GOT3 (cell line): ENCODE results near the gene ARAP3.
A peak's percentile ranks its signal among the peaks of the same experiment; 100 is the strongest.

Experiments used
- DNase-seq: peaks from one replicate; lab custom pipeline; 2025; ENCODE audit warnings: mixed read lengths; lab: John Stamatoyannopoulos, UW

Gene ARAP3

GRCh38 chr5:141668601-141669265 is 13.3 kb downstream of the ARAP3 start:
- no peak for DNase-seq

- DNase-seq: no peak
Observed at GRCh38 chr5:141665995-141666940, 15.8 kb downstream of the ARAP3 start.

GRCh38 chr5:141664733-141665461 is 17.1 kb downstream of the ARAP3 start:
- DNase-seq: peak; percentile 22

DNA sequence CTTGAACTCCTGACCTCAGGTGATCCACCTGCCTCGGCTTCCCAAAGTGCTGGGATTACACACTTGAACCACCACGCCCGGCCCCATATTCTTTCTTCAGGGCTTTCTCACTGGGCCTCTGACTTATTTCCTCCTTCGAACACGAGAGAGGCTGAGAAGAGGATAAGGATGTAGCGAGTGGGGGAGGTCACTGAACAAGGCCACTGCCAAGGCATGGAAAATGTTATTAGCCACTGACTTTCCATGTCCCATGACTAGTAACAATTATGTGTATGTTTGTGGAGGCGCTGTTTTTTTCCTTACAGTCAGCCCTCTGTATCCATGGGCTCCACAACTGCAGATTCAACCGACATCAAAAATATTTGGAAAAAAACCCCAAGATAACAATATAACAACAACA is 18.5 kb downstream of the ARAP3 start:
- DNase-seq: no peak

- no peak for DNase-seq
Observed at GRCh38 chr5:141662028-141662427, 20.0 kb downstream of the ARAP3 start.

- DNase-seq: no peak
Observed at GRCh38 chr5:141657937-141658545, 24.0 kb downstream of the ARAP3 start.

DNA sequence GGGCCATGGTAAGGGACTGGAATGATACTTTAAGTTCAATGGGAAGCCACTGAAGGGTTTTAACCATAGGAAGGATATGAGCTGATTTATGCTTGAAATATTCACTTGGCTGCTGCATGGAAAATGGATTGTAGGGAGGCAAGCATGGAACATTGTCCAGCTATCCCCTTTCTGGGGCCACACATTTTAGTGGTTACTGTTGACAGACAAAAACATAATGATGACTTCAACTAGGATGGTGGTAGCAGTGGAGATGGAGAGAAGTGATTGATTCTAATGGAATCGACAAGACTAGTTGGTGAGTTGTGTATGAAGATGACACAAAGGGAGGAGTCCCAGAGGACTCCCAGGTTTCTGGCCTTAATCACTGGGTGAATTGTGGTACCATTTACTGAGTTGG is 24.6 kb downstream of the ARAP3 start:
- no peak for DNase-seq

GRCh38 chr5:141656396-141656795 is 25.6 kb downstream of the ARAP3 start:
- DNase-seq: no peak

DNA sequence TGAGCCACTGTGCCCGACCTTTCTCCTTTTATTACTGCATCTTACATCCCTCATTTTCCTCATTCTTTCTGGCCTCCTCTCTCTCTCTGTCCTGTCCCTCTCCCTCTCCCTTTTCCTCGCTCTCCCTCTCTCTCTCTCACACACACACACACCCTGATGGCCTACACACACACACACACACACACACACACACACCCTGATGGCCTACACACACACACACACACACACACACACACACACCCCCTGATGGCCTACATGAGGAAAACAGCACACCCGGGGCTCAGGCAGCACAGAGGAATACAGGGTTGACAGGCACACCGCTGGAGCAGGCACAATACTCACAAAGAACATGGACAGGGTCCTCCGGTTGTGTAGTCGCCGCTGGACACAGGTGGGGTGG is 27.0 kb downstream of the ARAP3 start:
- no peak for DNase-seq

- no peak for DNase-seq
Observed at GRCh38 chr5:141654298-141654697, 27.7 kb downstream of the ARAP3 start.

- no peak for DNase-seq
Observed at GRCh38 chr5:141651728-141652105, 30.3 kb downstream of the ARAP3 start.

DNA sequence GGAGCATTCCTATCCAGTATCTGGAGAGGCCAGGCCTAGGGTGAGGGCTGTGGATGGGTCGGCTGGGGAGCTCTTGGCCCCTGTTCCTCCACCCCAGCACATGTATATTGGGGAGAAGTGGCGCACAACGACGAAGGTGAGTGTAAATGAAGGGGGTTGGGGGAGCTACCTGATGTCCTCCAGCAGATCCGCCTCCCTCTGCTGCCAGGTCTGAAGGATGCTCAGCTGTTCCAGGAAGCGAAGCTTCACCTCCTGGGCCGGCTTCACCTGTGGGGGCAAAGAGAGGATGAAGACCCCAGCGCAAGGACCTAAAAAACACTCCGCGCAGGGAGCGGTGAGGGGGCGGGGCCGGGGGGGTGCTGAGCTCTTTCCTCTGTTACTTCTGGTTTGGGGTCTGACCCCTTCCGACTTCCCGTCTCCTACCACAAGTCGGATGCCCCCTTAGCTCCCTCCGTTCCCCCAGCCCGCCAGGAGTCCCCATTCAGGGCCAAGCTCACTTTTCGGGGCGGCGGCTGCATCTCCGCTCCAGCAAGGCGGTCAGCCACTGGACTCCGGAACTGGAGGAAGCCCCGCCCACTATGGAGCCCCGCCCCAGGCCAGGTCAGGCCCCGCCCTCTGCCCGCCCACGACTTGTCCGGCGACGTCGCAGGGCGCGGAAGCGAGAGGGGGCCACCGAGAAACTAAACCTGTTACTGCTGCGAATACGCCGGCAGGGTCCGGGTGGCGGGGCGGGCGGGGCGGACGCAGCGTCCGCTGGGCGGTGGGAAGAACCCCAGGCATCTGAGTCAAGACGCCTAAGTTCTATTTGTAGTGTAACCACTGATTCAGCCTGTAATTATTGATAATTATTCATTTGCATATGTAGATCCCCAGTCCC is 30.9 kb downstream of the ARAP3 start, which contains the start of gene FCHSD1:
Gene FCHSD1, minus strand, starts transcription at position 568 of the 877 bp plus-strand sequence. Its CDS starts 50 bp downstream, at position 518.
- DNase-seq: peak; percentile 49

DNA sequence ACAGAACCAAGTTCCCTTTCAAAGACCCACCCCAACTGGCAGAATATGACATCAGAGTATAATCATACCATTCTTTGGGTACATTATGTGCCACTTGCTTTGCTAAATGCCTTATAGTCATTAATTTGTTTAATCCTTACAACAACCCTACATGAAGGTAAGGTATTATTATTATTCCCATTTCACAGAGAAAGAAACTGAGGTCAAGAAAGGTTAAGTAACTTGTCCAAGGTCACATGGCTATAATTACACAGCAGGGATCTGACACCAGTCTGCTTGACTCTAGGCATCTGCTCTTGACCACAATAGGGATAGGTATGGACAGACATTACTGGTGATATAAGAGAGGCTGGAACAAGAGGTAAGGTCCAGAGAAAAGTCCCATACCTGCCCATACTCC is 32.1 kb downstream of the ARAP3 start:
- DNase-seq: no peak

DNA sequence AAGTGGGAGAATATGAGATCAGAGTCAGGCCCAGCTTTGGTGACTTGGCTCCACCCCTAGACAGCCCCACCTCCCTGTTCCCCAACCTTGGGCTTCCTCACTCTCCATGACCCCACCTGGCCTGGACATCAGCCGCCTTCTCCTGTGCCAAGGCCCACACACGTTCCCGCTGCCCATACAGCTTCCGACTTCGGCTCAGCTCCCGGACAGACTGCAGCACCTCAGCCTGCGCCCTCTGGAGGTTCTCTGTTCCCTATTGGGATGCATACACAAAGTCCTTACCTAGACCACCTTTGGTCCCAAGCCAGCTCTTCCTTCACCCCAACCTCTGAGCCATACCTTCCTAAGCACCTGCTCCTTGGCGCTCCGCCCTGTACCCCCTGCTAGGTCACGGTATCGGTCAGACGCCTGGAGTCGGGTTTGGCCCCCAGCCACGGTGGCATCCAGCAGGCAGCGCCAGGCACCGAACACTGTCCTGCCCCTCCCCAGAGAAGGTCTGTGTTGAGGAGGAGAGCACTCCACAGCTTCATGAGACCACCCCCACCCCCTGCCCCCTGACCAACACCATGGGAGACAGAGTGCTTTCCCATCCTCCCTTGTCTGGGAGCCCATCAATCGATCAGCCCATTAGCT is 32.9 kb downstream of the ARAP3 start:
- no peak for DNase-seq

GRCh38 chr5:141647851-141648250 is 34.2 kb downstream of the ARAP3 start:
- no peak for DNase-seq

GRCh38 chr5:141647242-141647641 is 34.8 kb downstream of the ARAP3 start:
- no peak for DNase-seq

DNA sequence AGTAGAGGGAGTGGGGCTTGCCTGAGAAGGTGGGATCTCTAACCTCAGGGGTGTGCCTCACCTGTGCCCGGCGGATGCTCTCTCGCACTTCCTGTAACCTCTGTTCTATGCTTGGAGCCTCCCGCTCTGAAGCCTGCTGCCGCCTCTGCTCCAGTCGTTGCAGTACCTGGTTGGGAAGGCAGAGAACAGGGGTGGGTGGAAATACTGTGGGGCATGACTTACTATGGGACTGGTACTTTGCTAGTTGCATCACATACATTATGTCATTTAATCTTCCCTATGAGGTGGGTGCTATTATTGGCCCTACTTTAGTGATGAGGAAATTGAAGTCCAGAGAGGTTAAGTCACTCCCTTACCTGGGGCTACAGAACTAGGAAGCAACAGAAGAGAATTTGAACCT is 36.0 kb downstream of the ARAP3 start:
- no peak for DNase-seq

- no peak for DNase-seq
Observed at GRCh38 chr5:141641634-141642267, 40.3 kb downstream of the ARAP3 start.

DNA sequence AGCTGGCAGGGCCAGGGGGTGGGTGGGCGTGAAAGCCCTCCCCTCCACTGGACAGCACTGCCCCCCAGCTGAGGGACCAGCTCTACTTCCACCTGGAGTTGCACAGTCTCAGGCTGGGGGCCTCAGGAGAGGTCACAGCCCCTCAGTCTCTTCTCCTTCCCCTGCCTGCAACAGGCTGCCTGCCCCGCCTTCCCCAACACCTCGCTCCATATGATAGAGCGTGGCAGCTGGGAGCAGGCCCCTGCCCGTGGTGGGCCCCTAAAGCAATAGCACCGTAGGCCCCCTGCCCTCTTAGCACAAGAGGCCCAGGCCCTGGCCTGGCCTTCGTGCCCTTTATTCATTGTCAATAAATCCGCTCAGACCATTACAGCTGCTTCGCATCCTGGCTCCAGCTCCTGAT is 41.3 kb downstream of the ARAP3 start:
- no peak for DNase-seq

- DNase-seq: no peak
Observed at GRCh38 chr5:141640051-141640415, 42.0 kb downstream of the ARAP3 start.
